T-cell (primary cell): Measurements from ENCODE around the gene NEURL1. TPM values are rescaled to one million over a fixed set of nuclear protein-coding genes. Genes with fewer than 3 reads are reported as not detected.

ENCODE experiments used
- ATAC-seq, 4 experiments: fragments of 200-7000 bp in 3 of 4; fragments of 150-1000 bp in 1 of 4; cut with Tn5 transposase; replicated peaks in 1 of 4; 1 replicate in 3 of 4; 2 replicates in 1 of 4; pipeline ENCODE4 v1.10.0; 2021; ENCODE audit warnings: moderate library complexity in 3 of 4, mild to moderate bottlenecking in 2 of 4, moderate number of reproducible peaks in 1 of 4
- CTCF ChIA-PET, 2 donors: fragments of 300-600 bp; sonication (Branson Sonifier 250); formaldehyde crosslinking; loops; one replicate each; lab custom pipeline; 2022; ENCODE audit warnings: antibody characterized with exemption in 2 of 2; lab: Charles Lee
- POLR2A ChIA-PET, 2 donors: fragments of 300-600 bp; sonication (Branson Sonifier 250); formaldehyde crosslinking; loops; one replicate each; lab custom pipeline; 2022; ENCODE audit warnings: antibody characterized with exemption in 2 of 2; lab: Charles Lee
- DNase-seq, 35 experiments: peaks; one replicate each; pipeline versions ENCODE4 v3.0.0 to v3.0.0-alpha.2; 2013 to 2023
- H3K27ac ChIP-seq: one replicate; pipeline ENCODE4 v1.5.1; 2013; ENCODE audit warnings: low read length
- H3K27me3 ChIP-seq, 2 experiments: replicated peaks in 1 of 2; 1 replicate in 1 of 2; 2 replicates in 1 of 2; pipeline versions ENCODE4 v1.6.1 to v1.7.0; 2013; ENCODE audit warnings: low read length in 1 of 2, mixed read lengths in 1 of 2; ENCODE audit not compliant: control insufficient read depth in 2 of 2, insufficient read depth in 2 of 2; ENCODE audit errors: extremely low read depth in 1 of 2
- H3K36me3 ChIP-seq, 2 donors: 1 replicate in 1 of 2; 2 replicates in 1 of 2; pipeline versions ENCODE4 v1.6.1 to v1.7.0; 2013; ENCODE audit warnings: low read length in 1 of 2; ENCODE audit not compliant: control insufficient read depth in 2 of 2, insufficient read depth in 1 of 2; ENCODE audit errors: extremely low read depth in 1 of 2
- H3K4me1 ChIP-seq, 2 experiments: 1 replicate in 1 of 2; 2 replicates in 1 of 2; pipeline versions ENCODE4 v1.6.1 to v1.7.0; 2013; ENCODE audit warnings: low read length in 2 of 2, mixed read lengths in 1 of 2; ENCODE audit not compliant: insufficient read depth in 2 of 2, control insufficient read depth in 1 of 2; ENCODE audit errors: extremely low read depth in 1 of 2
- H3K4me3 ChIP-seq, 2 donors: 1 replicate in 1 of 2; 2 replicates in 1 of 2; pipeline versions ENCODE4 v1.5.1 to v1.7.0; 2013; ENCODE audit warnings: mild to moderate bottlenecking in 2 of 2, low read length in 1 of 2, moderate library complexity in 1 of 2; ENCODE audit not compliant: control insufficient read depth in 1 of 2; ENCODE audit errors: extremely low read depth in 1 of 2
- H3K9me3 ChIP-seq: 2 replicates; pipeline ENCODE4 v1.7.0; 2013
- H3K27ac Mint-ChIP-seq, 2 donors: one replicate each; pipeline ENCODE4 v1.8.0; 2020 to 2021; ENCODE audit warnings: mild to moderate bottlenecking in 2 of 2, mixed read lengths in 2 of 2
- H3K27me3 Mint-ChIP-seq, 2 donors: one replicate each; pipeline ENCODE4 v1.8.0; 2021 to 2022; ENCODE audit warnings: mixed read lengths in 2 of 2
- H3K36me3 Mint-ChIP-seq: one replicate; pipeline ENCODE4 v1.8.0; 2021; ENCODE audit warnings: mixed read lengths
- H3K4me1 Mint-ChIP-seq, 3 donors: one replicate each; pipeline ENCODE4 v1.8.0; 2020 to 2022; ENCODE audit warnings: mixed read lengths in 3 of 3, mild to moderate bottlenecking in 1 of 3
- H3K4me3 Mint-ChIP-seq, 3 donors: one replicate each; pipeline ENCODE4 v1.8.0; 2020 to 2022; ENCODE audit warnings: mild to moderate bottlenecking in 3 of 3, mixed read lengths in 3 of 3, moderate library complexity in 3 of 3
- H3K9me3 Mint-ChIP-seq, 3 donors: one replicate each; pipeline ENCODE4 v1.8.0; 2020 to 2022; ENCODE audit warnings: mixed read lengths in 3 of 3
- WGBS: methylation state at CpG from one replicate; pipeline ENCODE4 v1.1.5; 2013; ENCODE audit warnings: missing lambda C conversion rate; ENCODE audit not compliant: insufficient coverage; 5-methylcytosine and 5-hydroxymethylcytosine counted together
- total RNA-seq, 35 experiments: library from RNA in 6 of 35; stranded (reverse) in 6 of 35; fragments of 120-200 nt in 1 of 35; gene quantifications; one replicate each; pipeline versions ENCODE4 v1.2.1 to v1.2.4 and lab custom pipeline; 2013 to 2026

The NEURL1 gene
- total RNA-seq, 5 donors from 2014 or later (not counting 1 experiment from before 2014, with no cell fraction given): 0.46 to 1.7 (median 0.84) TPM

DNA sequence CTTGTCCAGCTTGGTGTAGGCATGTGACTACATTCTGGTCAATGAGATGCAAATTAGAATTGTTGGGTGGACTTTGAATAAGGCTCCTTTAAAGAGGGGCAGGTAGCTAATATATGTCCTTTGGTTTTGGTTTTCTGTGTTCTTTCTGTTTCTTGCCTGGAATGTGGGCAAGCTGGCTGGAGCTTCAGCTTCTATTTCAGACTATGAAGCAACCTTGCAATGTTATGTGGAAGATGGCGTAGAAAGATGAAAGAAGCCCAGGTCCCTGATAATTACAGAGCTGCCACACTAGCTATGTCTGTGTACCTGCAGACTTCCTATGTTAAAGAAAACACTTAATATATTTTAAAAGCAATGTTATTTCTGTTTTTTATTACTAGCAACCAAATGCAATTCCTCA lies 46.2 kb downstream of the NEURL1 start:
- H3K4me3 Mint-ChIP-seq: no peak overlapping the region
- H3K36me3 ChIP-seq: no peaks in the 10 kb centered on the region
- ATAC-seq (no peak), DNase-seq (no peak)
- no peaks in the 10 kb centered on the region for H3K9me3 ChIP-seq
- H3K36me3 Mint-ChIP-seq: no peaks in the 10 kb centered on the region
- H3K4me3 ChIP-seq: no peak overlapping the region
- H3K4me1 Mint-ChIP-seq: peaks cover 13 to 14% (median 13%) of the 10 kb centered on the region in 3 donors
- H3K27ac Mint-ChIP-seq: no peak overlapping the region
- peaks cover 26 to 27% of the 10 kb centered on the region in 2 donors for H3K27me3 Mint-ChIP-seq
- POLR2A ChIA-PET: no interaction called here
- CTCF ChIA-PET: interaction anchor here in 1 of 2 donors (1.0 kb wide), 1 partner anchor 147 kb away, joined by 4 read pairs; no protein-coding TSS in a partner anchor
- H3K9me3 Mint-ChIP-seq: no peaks in the 10 kb centered on the region
- H3K27me3 ChIP-seq: peaks cover 0 to 49% of the 10 kb centered on the region in 2 experiments
- H3K27ac ChIP-seq: no peak overlapping the region
- no CpG with 5 or more reads among the region's 1 CpG for WGBS
- peaks cover 0 to 12% of the 10 kb centered on the region in 2 experiments for H3K4me1 ChIP-seq

DNA sequence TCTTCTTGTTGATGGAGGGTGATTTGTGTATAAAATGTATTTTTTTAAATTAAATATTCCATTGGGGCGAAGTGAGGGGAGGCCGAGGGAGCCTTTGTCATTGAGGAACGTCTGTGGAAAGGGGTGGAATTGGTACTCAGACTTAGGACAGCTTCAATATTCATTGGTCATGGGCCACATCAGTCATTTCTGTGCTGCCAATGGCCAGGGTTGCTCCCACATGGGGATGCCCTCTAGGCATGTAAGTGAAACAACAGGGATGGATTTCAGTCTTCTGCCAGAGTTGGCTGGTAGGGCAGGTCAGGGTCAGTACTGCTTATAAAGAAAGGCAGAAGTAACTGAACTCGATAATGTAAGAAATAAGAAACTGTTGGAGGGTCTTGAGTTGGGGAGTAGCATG lies 47.2 kb downstream of the NEURL1 start:
- Mint-ChIP-seq H3K27ac (no peak overlapping the region), H3K9me3 (no peaks in the 10 kb centered on the region), H3K4me1 (peaks cover 13 to 14% (median 13%) of the 10 kb centered on the region in 3 donors), H3K36me3 (no peaks in the 10 kb centered on the region), H3K4me3 (no peak overlapping the region), H3K27me3 (peaks cover 26 to 27% of the 10 kb centered on the region in 2 donors)
- ATAC-seq (no peak), DNase-seq (no peak)
- Histone ChIP-seq H3K4me3 (no peak overlapping the region), H3K27me3 (peaks cover 0 to 39% of the 10 kb centered on the region in 2 experiments), H3K36me3 (no peaks in the 10 kb centered on the region), H3K9me3 (no peaks in the 10 kb centered on the region), H3K4me1 (peaks cover 0 to 12% of the 10 kb centered on the region in 2 experiments), H3K27ac (no peak overlapping the region)
- ChIA-PET POLR2A (no interaction called here), CTCF (no interaction called here)
- 81% methylated on average over 4 of the region's 4 CpGs for WGBS

DNA sequence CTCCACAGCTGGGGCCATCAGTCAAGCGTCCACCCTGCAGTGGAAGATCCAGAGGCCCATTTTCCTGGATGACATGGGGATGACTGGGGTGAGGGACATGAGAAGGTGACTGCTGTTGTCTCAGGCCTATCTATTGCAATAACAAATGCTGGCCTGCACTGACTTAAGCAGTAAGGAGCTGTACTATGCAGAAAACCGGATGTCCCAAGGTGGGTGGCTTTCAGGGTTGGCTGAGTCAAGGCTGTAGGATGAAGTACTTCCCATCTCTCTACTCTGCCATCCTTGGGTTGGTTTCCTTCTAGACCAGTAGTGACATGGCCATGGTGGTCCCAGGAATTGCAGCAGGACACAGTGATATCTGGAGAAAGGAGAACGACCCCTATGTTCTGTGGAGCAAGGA lies 48.1 kb downstream of the NEURL1 start:
- Mint-ChIP-seq H3K36me3 (no peaks in the 10 kb centered on the region), H3K4me3 (no peak overlapping the region), H3K4me1 (peaks cover 13 to 14% (median 13%) of the 10 kb centered on the region in 3 donors), H3K27me3 (peaks cover 26% of the 10 kb centered on the region in 2 donors), H3K27ac (no peak overlapping the region), H3K9me3 (no peaks in the 10 kb centered on the region)
- no peak overlapping the region for H3K27ac ChIP-seq
- ATAC-seq (no peak), DNase-seq (no peak)
- ChIA-PET POLR2A (no interaction called here), CTCF (interaction anchor here in 1 of 2 donors (0.6 kb wide), 1 partner anchor 806 kb away, joined by 3 read pairs; no protein-coding TSS in a partner anchor)
- peaks cover 0 to 37% of the 10 kb centered on the region in 2 experiments for H3K27me3 ChIP-seq
- peaks cover 0 to 12% of the 10 kb centered on the region in 2 experiments for H3K4me1 ChIP-seq
- no peak overlapping the region for H3K4me3 ChIP-seq
- H3K36me3 ChIP-seq: no peaks in the 10 kb centered on the region
- H3K9me3 ChIP-seq: no peaks in the 10 kb centered on the region
- 89% methylated on average over 2 of the region's 3 CpGs for WGBS

DNA sequence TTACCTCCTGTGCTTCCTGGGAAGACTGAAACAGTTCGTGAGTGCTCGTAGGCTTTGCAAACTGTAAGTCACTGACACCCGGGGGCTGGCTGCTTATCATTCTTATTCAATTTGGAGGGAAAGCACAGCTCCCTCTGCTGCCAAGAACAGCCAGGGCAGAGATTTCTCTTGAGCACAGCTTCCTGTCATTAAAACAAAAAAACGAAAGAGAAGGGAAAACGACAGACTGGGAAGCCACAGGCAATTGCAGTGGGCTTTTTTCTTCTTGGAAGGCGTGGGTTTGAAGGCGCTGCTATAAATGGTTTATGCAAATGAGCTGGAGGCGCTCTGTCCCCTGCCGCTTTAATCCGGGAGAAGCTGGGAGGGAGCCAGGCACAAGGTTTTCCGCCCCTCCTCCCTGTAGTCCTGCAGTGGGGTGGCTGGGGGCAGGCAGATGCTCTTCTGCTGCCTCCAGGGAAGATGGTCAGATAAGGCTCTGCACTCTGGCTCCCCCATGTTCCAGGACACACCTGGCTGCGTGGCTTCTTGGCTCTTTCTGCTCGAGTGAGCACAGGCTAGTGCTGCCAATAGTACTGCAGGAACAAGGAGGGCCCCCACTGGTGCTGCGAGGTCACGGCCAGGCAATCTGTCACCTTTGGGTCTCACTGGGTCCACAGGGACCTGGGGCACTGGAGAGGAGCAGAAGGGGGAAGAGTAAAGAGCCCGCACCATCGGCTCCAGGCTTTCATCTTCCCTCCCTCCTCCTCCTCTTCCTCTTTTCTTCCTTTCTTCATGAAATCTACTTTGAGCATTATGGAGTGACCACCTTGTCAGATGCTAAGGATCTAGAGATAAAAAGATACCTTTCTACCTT lies 49.5 kb downstream of the NEURL1 start:
- ATAC-seq (peak; percentile 60 to 73 (median 62)), DNase-seq (peak in 16 of 35 experiments; percentile 8 to 52 (median 20))
- 9% methylated on average over 8 of the region's 17 CpGs for WGBS
- Histone ChIP-seq H3K9me3 (no peaks in the 10 kb centered on the region), H3K4me3 (peak overlapping the region; percentile 41 to 66), H3K4me1 (peaks cover 0 to 12% of the 10 kb centered on the region in 2 experiments), H3K36me3 (no peaks in the 10 kb centered on the region), H3K27ac (no peak overlapping the region), H3K27me3 (peaks cover 0 to 34% of the 10 kb centered on the region in 2 experiments)
- no peaks in the 10 kb centered on the region for H3K36me3 Mint-ChIP-seq
- H3K27ac Mint-ChIP-seq: no peak overlapping the region
- peak overlapping the region; percentile 64 to 82 (median 71) for H3K4me3 Mint-ChIP-seq
- CTCF ChIA-PET: interaction anchor here in 1 of 2 donors (0.6 kb wide), 1 partner anchor 141 kb away, joined by 3 read pairs; no protein-coding TSS in a partner anchor
- H3K9me3 Mint-ChIP-seq: no peaks in the 10 kb centered on the region
- H3K4me1 Mint-ChIP-seq: peaks cover 13 to 14% (median 13%) of the 10 kb centered on the region in 3 donors
- POLR2A ChIA-PET: no interaction called here
- H3K27me3 Mint-ChIP-seq: peaks cover 17 to 20% of the 10 kb centered on the region in 2 donors

DNA sequence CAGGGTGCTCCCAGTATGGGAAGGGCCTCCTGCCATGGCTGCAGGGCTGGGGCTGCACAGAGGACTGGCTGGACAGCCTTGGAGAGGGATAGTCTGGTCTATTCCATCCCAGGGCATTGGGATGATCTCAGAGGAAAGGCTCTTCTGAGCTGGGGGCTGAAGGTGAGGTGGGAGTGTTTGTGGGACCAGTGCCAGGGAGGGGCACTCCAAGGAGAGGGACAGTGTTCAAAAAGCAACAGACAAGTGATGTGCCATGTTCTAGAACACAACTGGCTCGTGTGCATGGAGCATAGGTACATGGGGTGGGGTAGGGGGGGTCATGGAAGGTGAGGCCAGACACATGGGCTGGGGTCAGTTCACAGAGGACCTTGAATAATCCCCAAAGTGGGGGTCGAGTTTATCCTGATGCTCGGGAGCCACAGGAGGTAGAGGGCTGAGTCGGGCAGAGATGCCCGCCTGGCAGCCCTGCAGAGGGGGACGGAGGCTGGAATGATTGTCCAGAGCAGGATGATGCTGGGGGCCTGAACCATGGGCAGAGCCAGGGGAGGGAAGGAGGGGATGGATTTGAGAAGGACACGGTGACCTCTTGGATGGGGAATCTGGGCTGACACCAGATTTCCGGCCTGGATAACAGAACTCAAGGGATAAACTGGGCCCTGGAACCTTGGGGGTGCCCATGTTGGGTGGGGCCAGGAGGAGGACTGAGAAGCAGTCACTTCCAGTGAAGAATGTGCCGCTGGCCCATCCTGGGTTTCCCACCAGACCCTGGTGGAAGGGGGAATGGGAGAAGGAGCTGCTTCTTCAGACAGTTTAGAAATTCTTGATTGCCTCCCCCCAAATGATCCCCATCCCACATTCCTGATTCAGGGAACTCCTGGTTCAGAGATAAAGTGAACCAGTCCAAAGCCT lies 50.4 kb downstream of the NEURL1 start:
- no peak overlapping the region for H3K27ac ChIP-seq
- H3K36me3 Mint-ChIP-seq: no peaks in the 10 kb centered on the region
- peaks cover 0 to 26% of the 10 kb centered on the region in 2 experiments for H3K27me3 ChIP-seq
- H3K4me3 Mint-ChIP-seq: peak overlapping the region in 2 of 3 donors; percentile 31 to 82
- peaks cover 17 to 20% of the 10 kb centered on the region in 2 donors for H3K27me3 Mint-ChIP-seq
- H3K4me1 Mint-ChIP-seq: peaks cover 13 to 14% (median 13%) of the 10 kb centered on the region in 3 donors
- DNase-seq: no peak
- H3K9me3 ChIP-seq: no peaks in the 10 kb centered on the region
- no peaks in the 10 kb centered on the region for H3K9me3 Mint-ChIP-seq
- ChIA-PET POLR2A (no interaction called here), CTCF (no interaction called here)
- 90% methylated on average over 7 of the region's 9 CpGs for WGBS
- no peak overlapping the region for H3K4me3 ChIP-seq
- H3K4me1 ChIP-seq: peaks cover 0 to 12% of the 10 kb centered on the region in 2 experiments
- ATAC-seq: no peak
- no peak overlapping the region for H3K27ac Mint-ChIP-seq
- H3K36me3 ChIP-seq: no peaks in the 10 kb centered on the region
